Activated T-cell treated with anti-CD3 and anti-CD28 coated beads, Interleukin-2, amount 50 U/mL, for 4 hours (primary cell): Measurements from ENCODE around the gene KIT. TPM values are rescaled to one million over a fixed set of nuclear protein-coding genes. Genes with fewer than 3 reads are reported as not detected.
A peak's percentile ranks its signal among the peaks of the same experiment; 100 is the strongest.
"Not testable (repeated sequence)": the region's sequence is repeated elsewhere in the genome, so short reads cannot be mapped to it uniquely, and the experiment has no call there.

Experiments used
- ATAC-seq, 2 donors: fragments of 200-7000 bp; cut with Tn5 transposase; one replicate each; pipeline ENCODE4 v1.10.0; 2021
- DNase-seq: peaks from one replicate; pipeline ENCODE4 v3.0.0-alpha.2; 2020
- H3K27me3 Mint-ChIP-seq: one replicate; pipeline ENCODE4 v1.8.0; 2021; ENCODE audit warnings: low read depth, mixed read lengths
- H3K36me3 Mint-ChIP-seq: one replicate; pipeline ENCODE4 v1.8.0; 2022; ENCODE audit warnings: mixed read lengths; ENCODE audit not compliant: insufficient read depth
- H3K4me1 Mint-ChIP-seq: one replicate; pipeline ENCODE4 v1.8.0; 2021; ENCODE audit warnings: low read depth, mixed read lengths
- H3K4me3 Mint-ChIP-seq: one replicate; pipeline ENCODE4 v1.8.0; 2021; ENCODE audit warnings: mild to moderate bottlenecking, moderate library complexity, mixed read lengths
- H3K9me3 Mint-ChIP-seq: one replicate; pipeline ENCODE4 v1.8.0; 2021; ENCODE audit warnings: mixed read lengths
- total RNA-seq, 3 donors: library from RNA; stranded (reverse); gene quantifications; one replicate each; pipeline ENCODE4 v1.2.1, GENCODE V29; 2021

KIT gene
- total RNA-seq = under 1 TPM; 0.28 to 0.65 (median 0.32) TPM

DNA sequence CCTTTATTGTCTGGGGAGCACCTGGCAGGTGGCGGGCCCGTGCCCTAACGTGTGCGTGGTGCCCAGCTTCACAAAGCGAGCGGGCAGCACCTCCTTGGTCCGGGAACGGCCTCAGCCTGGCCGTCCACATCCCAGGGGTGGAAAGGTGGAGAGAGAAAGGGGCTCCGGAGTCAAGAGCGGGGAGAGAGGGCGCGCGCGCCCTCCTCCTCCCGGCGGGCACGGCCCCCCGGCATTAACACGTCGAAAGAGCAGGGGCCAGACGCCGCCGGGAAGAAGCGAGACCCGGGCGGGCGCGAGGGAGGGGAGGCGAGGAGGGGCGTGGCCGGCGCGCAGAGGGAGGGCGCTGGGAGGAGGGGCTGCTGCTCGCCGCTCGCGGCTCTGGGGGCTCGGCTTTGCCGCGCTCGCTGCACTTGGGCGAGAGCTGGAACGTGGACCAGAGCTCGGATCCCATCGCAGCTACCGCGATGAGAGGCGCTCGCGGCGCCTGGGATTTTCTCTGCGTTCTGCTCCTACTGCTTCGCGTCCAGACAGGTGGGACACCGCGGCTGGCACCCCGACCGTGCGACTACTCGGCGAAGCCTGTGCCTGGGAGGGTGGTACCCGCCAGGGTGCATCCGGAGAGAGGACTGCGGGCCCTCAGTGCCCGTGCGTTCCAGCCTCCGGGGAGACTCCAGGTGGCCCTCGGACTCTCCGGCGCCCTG is at the start of gene KIT:
Gene KIT, plus strand, starts transcription at position 407 of the 701 bp plus-strand sequence. Its CDS starts 58 bp downstream, at position 465.
- H3K9me3 Mint-ChIP-seq = no peaks in the 10 kb centered on the region
- ATAC-seq = peak; percentile 45 to 53
- H3K27me3 Mint-ChIP-seq = peaks cover 63% of the 10 kb centered on the region
- H3K36me3 Mint-ChIP-seq = no peaks in the 10 kb centered on the region
- H3K4me3 Mint-ChIP-seq = peak within 1 kb of the TSS; percentile 71
- DNase-seq = peak; percentile 9
- H3K4me1 Mint-ChIP-seq = peaks cover 17% of the 10 kb centered on the region

DNA sequence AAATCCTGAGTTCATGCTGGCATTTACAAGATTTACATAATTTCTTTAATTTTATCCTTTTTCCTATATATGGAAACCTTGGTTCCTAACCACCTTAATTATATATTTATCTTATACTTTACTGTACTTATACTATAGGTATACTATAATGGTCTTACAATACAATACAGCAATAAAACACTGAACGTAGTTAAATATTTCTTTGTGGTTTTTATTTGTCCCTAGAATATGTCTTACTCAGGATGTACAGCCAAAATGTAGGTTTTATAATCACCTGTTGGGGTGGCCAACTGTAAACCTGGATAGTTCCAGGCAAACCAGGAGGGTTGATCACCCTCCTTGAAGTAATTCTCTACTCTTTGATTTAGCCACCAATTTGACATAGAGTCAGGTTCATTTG is 48.4 kb upstream of the KIT start:
- no peak overlapping the region for H3K4me3 Mint-ChIP-seq
- peaks cover 2% of the 10 kb centered on the region for H3K27me3 Mint-ChIP-seq
- DNase-seq (no peak), ATAC-seq (no peak)
- H3K9me3 Mint-ChIP-seq = no peaks in the 10 kb centered on the region
- H3K4me1 Mint-ChIP-seq = no peaks in the 10 kb centered on the region
- H3K36me3 Mint-ChIP-seq = no peaks in the 10 kb centered on the region

DNA sequence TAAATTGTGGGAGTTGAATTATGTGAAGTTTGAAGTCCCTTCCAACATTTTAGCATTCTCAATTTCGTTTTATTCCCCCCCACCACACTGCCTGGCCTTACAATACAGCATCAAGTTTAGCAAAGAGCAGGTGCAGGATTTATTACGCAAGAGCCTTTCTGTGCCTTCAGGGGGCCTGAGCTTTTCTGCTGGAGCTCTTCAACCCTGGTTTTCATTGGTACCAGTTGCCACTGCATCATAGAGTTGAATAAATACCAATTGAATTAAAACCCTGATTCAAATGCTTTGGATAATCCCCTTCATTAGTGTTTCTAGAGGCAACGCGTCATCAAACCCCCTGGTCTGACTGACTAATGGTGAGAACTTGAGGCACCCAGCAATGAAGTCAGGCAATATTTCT is 43.6 kb upstream of the KIT start:
- H3K4me1 Mint-ChIP-seq = no peaks in the 10 kb centered on the region
- no peaks in the 10 kb centered on the region for H3K9me3 Mint-ChIP-seq
- H3K36me3 Mint-ChIP-seq = no peaks in the 10 kb centered on the region
- DNase-seq (no peak), ATAC-seq (no peak)
- H3K4me3 Mint-ChIP-seq = no peak overlapping the region
- H3K27me3 Mint-ChIP-seq = peaks cover 2% of the 10 kb centered on the region

DNA sequence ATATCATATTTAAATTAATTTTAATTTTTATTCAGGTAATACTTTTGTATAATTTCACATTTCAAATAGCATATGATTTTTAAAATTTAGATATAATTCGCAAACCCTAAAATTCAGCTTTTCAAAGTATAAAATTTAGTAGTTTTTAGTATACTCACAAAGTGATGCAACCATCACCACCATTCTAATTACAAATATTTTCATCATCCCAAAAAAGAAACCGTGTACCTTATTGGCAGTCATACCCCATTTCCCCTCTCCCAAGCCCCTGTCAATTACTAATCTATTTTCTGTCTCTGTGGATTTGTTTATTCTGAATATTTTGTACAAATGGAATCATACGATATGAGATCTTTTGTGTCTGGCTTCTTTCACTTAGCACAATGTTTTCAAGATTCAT is 37.0 kb upstream of the KIT start:
- H3K4me1 Mint-ChIP-seq = no peaks in the 10 kb centered on the region
- ATAC-seq = no peak
- DNase-seq = no peak
- H3K27me3 Mint-ChIP-seq = peaks cover 5% of the 10 kb centered on the region
- no peaks in the 10 kb centered on the region for H3K9me3 Mint-ChIP-seq
- H3K4me3 Mint-ChIP-seq = no peak overlapping the region
- no peaks in the 10 kb centered on the region for H3K36me3 Mint-ChIP-seq

DNA sequence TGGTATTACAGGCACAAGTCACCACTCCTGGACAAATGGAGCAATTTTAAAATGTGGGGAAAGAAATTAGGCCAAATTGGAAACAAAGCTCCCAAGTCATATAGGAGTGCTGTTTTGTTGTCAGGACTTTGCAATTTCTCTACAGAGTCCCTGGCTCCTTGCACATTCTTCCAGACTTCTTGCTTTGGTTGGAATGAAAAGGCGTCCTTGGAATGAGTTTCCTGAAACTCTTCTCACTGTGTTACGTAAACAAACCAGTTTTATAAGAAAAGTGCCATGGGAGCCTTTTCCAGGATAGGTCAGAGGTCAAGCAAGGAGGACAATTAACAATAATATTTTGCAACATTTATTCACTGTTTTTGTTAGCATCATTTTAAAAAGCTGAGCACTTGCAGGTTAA is 32.4 kb upstream of the KIT start:
- Mint-ChIP-seq H3K36me3 (no peaks in the 10 kb centered on the region), H3K27me3 (peaks cover 12% of the 10 kb centered on the region), H3K4me1 (no peaks in the 10 kb centered on the region), H3K9me3 (no peaks in the 10 kb centered on the region), H3K4me3 (no peak overlapping the region)
- ATAC-seq = no peak
- no peak for DNase-seq

DNA sequence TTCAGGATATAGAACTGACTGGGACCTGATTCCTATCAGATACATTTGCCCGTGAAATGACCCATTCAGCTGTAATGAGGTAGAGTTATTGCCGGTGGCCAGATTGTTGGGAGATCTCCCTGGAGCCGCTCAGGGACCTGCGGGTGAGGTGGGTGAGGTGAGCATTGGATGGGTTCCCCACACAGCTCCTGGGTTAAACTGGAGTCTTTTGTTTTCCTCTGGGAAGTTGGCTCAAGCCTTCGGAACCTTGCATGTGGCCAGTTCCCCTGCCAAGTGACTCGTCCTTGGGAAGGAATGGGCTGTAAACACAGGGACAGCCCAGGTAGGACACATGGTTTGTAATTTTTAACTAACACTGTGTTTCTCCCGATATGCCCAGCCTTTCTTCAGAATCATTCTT is 31.6 kb upstream of the KIT start:
- no peak for DNase-seq
- Mint-ChIP-seq H3K27me3 (peaks cover 16% of the 10 kb centered on the region), H3K36me3 (no peaks in the 10 kb centered on the region)

DNA sequence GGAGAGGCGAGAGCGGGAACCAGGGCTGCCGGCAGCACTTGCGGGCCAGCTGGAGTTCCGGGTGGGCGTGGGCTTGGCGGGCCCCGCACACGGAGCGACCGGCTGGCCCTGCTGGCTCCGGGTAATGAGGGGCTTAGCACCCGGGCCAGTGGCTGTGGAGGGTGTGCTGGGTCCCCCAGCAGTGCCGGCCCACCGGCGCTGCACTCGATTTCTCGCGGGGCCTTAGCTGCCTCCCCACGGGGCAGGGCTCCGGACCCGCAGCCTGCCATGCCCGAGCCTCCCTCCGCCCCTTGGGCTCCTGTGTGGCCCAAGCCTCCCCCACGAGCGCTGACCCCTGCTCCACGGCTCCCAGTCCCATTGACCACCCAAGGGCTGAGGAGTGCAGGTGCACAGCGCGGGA is 25.2 kb upstream of the KIT start:
- Mint-ChIP-seq H3K27me3 (peaks cover 12% of the 10 kb centered on the region), H3K4me1 (no peaks in the 10 kb centered on the region), H3K9me3 (no peaks in the 10 kb centered on the region), H3K36me3 (no peaks in the 10 kb centered on the region), H3K4me3 (no peak overlapping the region)
- DNase-seq (no peak), ATAC-seq (no peak)

More for the DNA sequence above, 31.6 kb upstream of the KIT start:
- no peaks in the 10 kb centered on the region for H3K4me1 Mint-ChIP-seq
- H3K9me3 Mint-ChIP-seq = no peaks in the 10 kb centered on the region
- no peak for ATAC-seq
- H3K4me3 Mint-ChIP-seq = no peak overlapping the region

DNA sequence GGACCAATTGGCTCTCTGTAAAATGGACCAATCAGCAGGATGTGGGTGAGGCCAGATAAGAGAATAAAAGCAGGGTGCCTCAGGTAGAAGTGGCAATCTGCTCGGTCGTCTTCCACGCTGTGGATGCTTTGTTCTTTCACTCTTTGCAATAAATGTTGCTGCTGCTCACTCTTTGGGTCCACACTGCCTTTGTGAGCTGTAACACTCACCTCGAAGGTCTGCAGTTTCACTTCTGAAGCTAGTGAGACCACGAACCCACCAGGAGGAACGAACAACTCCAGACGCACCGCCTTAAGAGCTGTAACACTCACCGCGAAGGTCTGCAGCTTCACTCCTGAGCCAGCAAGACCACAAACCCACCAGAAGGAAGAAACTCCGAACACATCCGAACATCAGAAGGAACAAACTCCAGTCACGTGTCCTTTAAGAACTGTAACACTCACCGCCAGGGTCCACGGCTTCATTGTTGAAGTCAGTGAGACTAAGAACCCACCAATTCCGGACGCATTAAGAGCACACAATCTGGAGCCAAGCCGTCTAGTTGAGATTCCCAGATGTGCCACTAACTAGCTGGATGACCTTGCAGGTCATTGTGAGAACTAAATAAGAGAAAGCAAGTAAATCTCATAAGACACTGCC is 24.5 kb upstream of the KIT start:
- not testable (repeated sequence) for H3K4me1 Mint-ChIP-seq, H3K36me3 Mint-ChIP-seq, ATAC-seq, DNase-seq, H3K9me3 Mint-ChIP-seq
- H3K4me3 Mint-ChIP-seq = peak overlapping the region; percentile 34
- H3K27me3 Mint-ChIP-seq = peaks cover 12% of the 10 kb centered on the region

DNA sequence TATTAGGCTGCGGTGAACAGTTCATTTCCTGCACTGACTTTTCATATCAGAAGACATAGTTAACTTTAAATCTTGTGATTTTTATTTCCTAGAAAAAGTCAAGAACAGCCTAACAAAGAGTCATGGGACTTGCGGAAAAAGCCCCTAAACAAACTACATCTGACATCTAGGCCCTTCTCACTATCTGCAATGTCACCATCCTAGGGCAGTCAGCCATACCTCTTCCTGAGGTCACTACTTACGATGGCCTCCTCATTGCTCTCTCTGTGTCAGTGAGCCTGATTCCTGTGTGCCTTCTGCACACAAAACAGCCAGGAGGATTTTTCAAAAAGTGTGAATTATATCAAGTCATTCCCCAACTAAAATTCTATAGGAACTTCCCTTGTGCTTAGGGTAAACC is 22.4 kb upstream of the KIT start:
- DNase-seq (no peak), ATAC-seq (no peak)
- Mint-ChIP-seq H3K4me3 (no peak overlapping the region), H3K36me3 (no peaks in the 10 kb centered on the region), H3K9me3 (no peaks in the 10 kb centered on the region), H3K27me3 (peaks cover 7% of the 10 kb centered on the region), H3K4me1 (no peaks in the 10 kb centered on the region)

DNA sequence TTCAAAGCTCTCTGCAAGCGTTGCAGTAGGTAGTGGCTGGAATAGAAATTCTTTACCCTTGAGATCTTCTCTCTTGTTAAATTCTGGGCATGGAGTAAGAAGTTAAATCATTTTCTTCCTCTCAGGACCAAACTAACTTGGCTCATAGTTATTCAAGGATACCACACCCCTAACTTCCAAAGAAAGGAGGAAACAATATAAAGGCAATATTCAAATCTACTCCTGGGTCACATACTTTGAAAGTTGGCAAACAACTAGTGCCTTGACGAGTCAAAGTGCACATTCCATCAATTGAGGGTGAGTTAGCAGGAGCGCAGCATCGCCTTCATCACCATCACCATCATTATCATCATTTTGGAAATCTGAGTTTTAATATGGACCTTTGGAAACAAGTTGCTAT is 20.4 kb upstream of the KIT start:
- Mint-ChIP-seq H3K4me3 (no peak overlapping the region), H3K4me1 (no peaks in the 10 kb centered on the region), H3K36me3 (no peaks in the 10 kb centered on the region), H3K9me3 (no peaks in the 10 kb centered on the region), H3K27me3 (no peaks in the 10 kb centered on the region)
- ATAC-seq (no peak), DNase-seq (no peak)

DNA sequence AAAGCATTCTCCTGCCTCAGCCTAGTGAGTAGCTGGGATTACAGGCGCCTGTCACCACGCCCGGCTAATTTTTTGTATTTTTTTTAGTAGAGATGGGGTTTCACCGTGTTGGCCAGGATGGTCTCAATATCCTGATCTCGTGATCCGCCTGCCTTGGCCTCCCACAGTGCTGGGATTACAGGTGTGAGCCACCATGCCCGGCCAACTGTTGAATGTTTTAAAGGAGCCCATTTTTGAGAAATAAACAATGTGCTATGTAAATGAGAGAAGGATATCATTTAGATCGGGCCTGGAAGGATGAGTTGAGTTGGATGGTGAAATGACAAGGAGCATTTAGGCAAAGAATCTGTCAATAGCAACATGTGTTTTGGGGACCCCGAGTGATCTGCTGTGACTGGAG is 16.7 kb upstream of the KIT start:
- H3K27me3 Mint-ChIP-seq, H3K36me3 Mint-ChIP-seq, H3K4me1 Mint-ChIP-seq, H3K4me3 Mint-ChIP-seq, H3K9me3 Mint-ChIP-seq, DNase-seq, ATAC-seq: not testable (repeated sequence)

DNA sequence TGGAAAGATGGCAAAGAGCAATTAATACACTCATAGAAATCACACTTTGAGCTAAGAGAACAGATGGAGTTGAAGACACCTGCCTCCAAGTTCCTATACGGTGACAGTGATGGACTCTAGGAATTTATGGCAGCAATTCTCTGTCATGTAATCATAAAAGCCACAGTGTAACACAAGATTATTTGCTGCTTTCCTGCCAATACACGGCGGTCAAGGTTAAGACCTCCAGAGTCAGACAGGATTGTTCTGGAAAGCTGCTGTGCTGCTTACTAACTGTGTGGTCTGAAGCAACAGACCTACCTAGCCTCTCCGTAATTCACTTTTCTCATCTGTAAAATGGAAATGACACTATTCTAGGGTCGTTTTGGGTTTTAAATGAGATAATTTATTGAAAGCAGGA is 14.6 kb upstream of the KIT start:
- Mint-ChIP-seq H3K4me3 (no peak overlapping the region), H3K36me3 (no peaks in the 10 kb centered on the region), H3K27me3 (no peaks in the 10 kb centered on the region), H3K9me3 (no peaks in the 10 kb centered on the region), H3K4me1 (no peaks in the 10 kb centered on the region)
- ATAC-seq (no peak), DNase-seq (no peak)

DNA sequence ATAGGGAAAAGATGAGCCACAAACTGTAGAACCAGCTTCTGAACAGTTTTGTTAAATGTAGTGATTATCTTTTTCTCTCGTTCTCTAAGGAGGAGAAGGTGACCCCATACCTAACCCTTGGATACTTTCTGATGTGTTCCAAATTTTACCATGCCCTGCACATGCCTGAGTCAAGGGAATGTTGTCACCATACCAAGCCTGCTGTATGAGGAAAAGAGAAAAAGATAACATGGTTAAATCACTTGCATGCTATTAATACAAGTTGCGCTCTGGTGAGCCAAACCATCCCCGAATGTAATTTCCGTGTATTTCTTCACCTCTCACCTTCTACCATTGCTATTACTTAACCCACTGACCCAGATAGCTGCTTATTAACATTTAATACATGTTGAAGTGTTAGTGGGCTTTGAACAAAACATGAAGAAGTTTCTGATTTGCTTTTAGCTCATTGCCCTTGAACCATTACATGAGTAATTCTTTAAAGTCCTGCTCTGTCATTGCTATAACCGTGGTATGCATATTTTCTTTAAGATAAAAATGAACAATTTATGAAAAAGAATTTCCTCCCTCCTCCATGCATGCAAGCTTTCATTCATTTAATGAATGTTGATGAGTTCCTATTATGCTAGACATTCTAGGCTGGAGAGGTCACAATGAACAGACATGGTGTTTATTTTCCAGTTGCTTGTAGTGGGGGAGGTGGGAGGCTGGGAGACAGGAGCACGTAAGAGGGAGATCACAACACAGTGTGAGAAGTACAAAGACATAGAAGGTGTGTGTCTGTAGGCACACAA is 13.6 kb upstream of the KIT start:
- Mint-ChIP-seq H3K4me1 (no peaks in the 10 kb centered on the region), H3K27me3 (no peaks in the 10 kb centered on the region), H3K36me3 (no peaks in the 10 kb centered on the region), H3K4me3 (no peak overlapping the region), H3K9me3 (no peaks in the 10 kb centered on the region)
- DNase-seq (no peak), ATAC-seq (no peak)

DNA sequence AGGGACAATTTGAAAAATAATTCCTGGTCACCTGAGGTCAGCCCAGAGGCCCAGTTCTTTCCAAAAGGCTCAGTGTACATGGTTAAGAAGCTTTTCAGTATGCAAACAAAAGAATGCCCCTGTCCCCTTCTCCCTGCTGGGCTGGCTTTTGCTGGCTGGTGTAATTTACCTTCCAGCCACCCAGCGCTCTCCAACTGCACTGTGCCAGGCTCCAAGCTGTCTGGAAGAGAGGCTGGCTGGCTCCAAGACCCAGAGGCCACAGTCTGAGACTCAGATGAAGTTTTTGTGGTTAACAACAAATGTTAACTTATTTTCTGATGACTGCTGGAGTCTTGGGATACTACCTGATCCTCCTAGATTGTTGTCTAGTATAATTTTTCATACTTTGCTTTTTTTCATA is 11.9 kb upstream of the KIT start:
- ATAC-seq (no peak), DNase-seq (no peak)
- no peaks in the 10 kb centered on the region for H3K4me1 Mint-ChIP-seq
- H3K36me3 Mint-ChIP-seq = no peaks in the 10 kb centered on the region
- H3K9me3 Mint-ChIP-seq = no peaks in the 10 kb centered on the region
- no peaks in the 10 kb centered on the region for H3K27me3 Mint-ChIP-seq
- no peak overlapping the region for H3K4me3 Mint-ChIP-seq

DNA sequence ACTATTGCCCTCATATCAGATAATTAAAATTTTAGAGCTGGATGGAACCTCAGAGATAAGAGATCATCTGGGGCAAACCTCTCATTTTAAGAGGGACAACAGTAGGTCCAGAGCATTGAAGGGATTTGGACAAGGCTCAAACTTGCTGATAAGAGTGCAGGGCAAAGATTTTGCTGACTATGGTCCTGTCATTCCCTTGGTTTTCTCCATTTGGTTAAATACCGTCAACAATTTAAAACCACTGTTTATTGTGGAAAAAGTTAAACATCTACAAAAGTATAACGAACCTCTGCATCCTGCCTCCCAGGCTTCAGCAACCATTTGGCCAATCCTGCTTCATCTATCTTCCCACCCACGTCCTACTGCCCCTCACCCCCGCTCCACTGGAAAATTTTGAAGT is 10.7 kb upstream of the KIT start:
- H3K36me3 Mint-ChIP-seq = no peaks in the 10 kb centered on the region
- ATAC-seq (no peak), DNase-seq (no peak)
- H3K9me3 Mint-ChIP-seq = no peaks in the 10 kb centered on the region
- no peak overlapping the region for H3K4me3 Mint-ChIP-seq
- H3K27me3 Mint-ChIP-seq = no peaks in the 10 kb centered on the region
- no peaks in the 10 kb centered on the region for H3K4me1 Mint-ChIP-seq
